ENCODE data around the gene B4GALNT2.
A peak's percentile ranks its signal among the peaks of the same experiment; 100 is the strongest.
"Not testable (repeated sequence)": the region's sequence is repeated elsewhere in the genome, so short reads cannot be mapped to it uniquely, and the experiment has no call there.

Gene B4GALNT2

DNA sequence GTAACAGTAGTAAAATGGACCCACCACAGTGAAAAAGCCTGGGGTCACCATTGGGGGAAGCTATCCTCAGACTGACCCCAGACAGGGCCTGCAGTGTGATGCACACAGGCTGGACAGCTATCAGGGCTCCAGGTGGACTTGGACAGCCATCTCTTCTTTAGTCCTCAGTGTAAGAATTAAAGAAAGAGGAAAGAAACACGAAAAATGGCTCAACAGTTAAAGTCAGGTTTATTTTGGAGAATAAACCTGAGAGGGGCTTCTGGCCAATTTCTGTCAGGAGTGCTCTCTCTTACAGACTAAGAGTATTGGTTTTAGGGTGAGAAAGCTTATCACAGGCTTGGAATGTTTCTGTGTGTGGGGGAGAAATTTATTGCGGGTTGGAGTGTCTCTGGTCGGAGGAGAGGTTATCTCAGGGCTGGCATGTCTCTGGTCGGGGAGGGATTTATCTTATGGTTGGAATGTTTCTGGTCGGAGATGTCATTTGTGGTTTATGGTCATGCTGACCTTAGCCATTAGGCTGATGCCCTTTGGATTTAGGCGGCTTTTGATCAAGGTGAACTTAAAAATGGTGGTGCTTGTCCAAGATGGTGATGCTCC lies 10.8 kb upstream of the B4GALNT2 start:
- no peak for DNase-seq (ENCODE audit: low read depth, low spot score)

DNA sequence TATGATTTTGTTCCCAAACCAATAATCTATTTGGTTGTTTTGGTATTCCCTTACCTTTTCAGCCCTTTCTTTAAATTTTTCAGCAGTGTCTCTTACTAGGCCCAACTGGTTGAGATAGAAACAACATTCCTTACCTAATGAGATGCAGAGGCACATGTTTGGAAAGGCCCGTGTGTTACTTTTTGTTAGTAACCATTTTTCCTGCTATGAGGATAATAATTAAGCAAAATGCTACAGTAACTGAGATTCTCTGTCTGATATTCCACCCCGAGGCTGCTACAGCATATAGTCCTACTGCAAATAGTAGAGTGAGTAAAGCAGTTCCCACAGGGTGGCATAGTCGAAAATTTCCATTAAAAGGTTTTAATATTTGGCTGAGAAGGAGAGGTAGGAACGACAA lies 10.0 kb upstream of the B4GALNT2 start:
- DNase-seq (ENCODE audit: low read depth, low spot score), result no peak

DNA sequence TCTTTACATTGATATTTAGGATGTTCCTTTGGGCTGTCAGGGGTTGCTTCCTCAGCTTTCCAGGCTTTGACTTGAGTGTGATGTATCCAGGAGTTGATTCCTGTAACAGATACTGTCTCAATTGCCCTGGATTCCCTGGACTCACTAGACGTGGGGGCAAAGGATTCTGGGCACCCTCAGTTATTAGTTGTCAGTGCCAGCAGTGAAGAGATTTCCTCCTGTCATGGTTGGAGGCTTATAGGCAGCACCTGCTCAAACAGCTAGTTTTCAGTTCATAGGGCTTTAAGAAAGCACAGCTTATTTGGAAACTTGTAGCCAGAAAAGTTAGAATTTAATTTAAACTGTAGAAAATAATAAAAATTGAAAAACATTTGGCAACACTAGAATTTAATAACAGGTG lies 9.5 kb upstream of the B4GALNT2 start:
- DNase-seq (ENCODE audit: low read depth, low spot score), result no peak

DNA sequence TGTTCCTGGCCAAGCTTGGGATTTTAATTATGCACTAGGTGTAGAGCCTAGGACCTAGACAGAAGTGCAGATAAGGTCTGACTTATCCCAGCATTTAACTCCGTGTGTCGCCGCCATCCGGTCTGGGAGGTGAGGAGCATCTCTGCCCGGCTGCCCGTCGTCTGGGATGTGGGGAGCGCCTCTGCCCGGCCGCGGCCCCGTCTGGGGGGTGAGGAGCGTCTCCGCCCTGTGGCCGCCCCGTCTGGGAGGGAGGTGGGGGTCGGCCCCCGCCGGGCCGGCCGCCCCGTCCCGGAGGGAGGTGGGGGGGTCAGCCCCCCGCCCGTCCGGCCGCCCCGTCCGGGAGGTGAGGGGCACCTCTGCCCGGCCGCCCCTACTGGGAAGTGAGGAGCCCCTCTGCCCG lies 7.1 kb upstream of the B4GALNT2 start:
- no peak for DNase-seq (ENCODE audit: low read depth, low spot score)

DNA sequence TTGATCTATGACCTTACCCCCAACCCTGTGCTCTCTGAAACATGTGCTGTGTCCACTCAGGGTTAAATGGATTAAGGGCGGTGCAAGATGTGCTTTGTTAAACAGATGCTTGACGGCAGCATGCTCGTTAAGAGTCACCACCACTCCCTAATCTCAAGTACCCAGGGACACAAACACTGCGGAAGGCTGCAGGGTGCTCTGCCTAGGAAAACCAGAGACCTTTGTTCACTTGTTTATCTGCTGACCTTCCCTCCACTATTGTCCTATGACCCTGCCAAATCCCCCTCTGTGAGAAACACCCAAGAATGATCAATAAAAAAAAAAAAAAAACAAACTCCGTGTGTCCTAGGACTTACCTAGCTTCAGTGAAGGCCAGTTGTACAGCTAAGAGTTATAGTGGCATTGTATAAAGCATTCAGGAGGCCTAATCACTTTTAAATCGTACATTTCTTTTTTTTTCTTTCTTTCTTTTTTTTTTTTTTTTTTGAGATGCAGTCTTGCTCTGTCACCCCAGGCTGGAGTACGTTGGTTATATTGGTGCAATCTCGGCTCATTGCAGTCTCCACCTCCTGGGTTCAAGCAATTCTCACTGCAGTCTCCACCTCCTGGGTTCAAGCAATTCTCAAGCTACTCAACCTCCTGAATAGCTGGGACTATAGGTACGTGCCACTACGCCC lies 6.2 kb upstream of the B4GALNT2 start:
- DNase-seq (ENCODE audit: low read depth, low spot score), result not testable (repeated sequence)

DNA sequence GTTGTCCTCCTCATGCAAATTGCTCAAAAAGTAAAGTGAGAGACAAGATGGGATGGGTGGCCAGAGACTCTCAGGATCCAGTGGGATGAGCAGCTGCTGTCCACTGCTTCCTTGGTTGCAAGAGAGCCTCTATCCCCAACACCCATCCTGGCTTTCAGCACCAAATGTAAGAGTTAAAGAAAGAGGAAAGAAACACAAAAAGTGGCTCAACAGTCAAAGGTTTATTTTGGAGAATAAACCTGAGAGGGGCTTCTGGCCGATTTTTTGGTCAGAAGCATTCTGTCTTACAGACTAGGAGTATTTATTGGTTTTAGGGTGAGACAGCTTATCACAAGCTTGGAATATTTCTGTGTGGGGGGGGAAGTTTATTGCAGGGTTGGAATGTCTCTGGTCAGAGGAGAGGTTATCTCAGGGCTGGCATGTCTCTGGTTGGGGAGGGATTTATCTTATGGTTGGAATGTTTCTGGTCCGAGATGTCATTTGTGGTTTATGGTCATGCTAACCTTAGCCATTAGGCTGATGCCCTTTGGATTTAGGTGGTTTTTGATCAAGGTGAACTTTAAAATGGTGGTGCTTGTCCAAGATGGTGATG lies 3.1 kb upstream of the B4GALNT2 start:
- DNase-seq (ENCODE audit: low read depth, low spot score), result not testable (repeated sequence)

DNA sequence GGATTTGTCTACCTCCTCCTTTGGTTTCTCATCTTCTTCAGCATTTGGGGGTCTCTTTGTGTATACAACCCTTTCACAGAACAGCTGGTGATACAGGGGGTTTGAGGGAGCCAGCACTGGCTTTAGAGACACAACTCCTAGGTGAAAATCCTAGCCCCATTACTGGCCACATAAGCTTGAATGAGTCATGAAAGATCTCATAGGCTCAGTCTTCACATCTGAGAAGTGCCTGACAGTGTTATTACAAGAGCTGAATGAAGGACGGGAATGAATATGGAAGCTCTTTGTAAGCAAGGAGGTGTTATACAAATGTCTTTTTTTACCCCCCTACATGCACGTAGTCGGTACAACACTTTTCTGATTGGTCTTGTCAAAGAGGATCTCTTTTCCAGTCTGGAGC lies 1.7 kb upstream of the B4GALNT2 start:
- DNase-seq (ENCODE audit: low read depth, low spot score), result no peak

DNA sequence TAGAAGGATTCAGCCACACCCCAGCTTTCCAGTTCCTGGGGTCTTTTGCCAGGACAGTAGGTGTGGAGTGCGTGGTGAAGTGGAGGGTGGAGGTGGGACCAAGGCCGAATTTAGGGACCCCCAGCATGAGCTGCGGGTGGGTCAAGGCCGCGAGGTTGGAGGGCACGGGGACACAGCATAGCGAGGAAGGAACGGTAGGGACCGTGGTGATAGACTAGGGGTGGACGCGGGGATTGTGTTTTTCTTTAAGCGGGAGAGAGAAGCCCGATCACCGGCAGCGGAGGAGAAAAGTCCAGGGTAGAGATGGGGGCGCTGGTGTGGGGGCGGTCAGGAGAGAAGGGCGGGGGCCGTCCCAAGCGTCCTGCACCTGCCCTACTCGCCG lies 261 bp upstream of the B4GALNT2 start:
- no peak for DNase-seq (ENCODE audit: low read depth, low spot score)

DNA sequence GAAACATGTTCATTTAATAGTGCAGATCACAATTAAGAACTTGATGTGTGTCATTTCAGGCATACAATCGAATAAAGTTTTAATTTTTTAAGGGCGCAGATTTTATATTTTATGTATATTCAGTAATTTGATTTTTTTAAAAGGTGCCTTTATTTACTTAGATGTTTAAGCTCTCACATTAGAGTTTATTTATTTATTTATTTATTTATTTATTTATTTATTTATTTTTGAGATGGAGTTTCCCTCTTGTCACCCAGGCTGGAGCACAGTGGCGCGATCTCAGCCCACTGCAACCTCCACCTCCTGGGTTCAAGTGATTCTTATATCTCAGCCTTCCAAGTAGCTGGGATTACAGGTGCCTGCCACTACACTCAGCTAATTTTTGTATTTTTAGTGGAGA lies 3.8 kb downstream of the B4GALNT2 start:
- DNase-seq (ENCODE audit: low read depth, low spot score), result no peak

DNA sequence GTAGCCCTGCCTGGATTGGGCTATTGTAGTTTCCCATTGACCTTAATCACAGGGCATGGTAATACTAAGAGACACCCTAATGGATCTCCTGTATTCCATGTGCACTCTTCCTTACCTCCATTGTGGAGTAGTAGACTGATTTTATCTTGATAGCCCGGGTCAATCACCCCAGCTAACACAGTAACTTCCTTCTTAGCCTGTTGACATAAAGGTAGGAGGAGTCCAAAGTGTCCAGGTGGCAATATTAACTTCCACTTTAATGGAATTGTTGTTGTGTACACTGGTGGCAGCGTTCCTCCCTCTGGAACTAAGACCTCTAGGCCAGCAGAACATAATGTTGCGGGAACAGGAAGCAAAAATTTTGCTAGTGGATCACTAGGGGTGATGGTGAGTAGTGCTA lies 13.1 kb downstream of the B4GALNT2 start:
- not testable (repeated sequence) for DNase-seq (ENCODE audit: low read depth, low spot score)

DNA sequence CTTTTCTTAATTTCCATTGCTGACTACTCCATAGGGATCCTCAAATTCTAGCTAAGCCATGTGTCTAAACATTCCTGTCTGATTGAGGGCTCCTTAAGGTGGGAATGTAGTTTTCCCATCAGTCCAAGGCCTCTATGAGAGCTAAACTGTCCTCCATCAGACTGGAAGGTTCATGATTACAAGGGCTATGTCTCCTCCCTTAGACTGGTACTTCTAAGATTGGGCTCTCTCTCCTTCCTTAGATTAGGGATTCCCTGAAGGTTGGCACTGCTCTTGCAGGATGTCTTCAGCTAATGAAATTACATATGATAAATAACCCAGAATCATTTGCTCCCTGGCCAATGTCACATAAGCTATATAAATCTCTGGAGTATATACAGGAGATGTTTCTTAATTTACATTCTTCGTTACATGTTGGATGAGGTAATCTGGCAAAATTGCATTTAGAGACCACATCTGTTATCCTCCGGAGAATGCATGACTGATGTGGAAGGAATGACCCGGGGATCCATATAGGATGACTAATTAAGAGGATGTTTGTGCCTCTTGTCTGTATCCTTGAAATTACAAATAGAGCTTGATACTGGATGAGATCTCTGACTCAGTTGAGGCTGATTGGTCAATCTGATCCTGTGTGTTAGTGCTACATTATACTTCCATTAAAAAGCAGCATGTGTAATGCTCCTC lies 14.2 kb downstream of the B4GALNT2 start:
- DNase-seq (ENCODE audit: low read depth, low spot score), result peak; percentile 17

DNA sequence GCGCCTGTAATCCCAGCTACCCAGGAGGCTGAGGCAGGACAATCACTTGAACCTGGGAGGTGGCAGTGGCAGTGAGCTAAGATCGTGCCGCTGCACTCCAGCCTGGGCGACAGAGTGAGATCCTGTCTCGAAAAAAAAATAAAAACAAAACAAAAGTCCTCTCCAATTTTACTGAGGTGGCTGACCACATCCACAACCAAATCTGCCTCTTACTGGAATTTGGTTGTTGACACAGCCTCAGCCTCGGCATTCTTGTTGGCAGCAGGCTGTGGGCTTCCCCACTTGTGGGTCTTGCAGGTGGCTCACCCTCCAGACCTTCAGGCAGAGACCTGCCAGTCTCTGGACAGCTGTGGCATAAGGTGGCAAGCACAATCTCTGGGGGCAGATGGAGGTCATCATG lies 15.6 kb downstream of the B4GALNT2 start:
- DNase-seq (ENCODE audit: low read depth, low spot score), result no peak

DNA sequence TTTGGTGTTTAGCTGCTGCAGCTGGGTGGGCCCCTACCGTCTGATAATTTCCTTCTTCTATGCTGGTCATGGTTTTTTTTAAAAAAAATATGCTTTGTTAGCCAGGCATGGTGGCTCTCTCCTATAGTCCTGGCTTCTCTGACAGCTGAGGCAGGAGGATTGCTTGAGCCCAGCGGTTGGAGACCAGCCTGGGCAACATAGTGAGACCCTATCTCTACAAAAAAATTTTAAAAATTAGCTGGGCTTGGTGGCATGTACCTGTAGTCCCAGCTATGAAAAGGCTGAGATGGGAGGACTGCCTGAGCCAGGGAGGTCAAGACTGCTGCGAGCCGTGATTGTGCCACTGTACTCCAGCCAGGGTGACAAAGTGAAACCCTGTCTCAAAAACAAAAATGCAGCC lies 19.4 kb downstream of the B4GALNT2 start:
- no peak for DNase-seq (ENCODE audit: low read depth, low spot score)

DNA sequence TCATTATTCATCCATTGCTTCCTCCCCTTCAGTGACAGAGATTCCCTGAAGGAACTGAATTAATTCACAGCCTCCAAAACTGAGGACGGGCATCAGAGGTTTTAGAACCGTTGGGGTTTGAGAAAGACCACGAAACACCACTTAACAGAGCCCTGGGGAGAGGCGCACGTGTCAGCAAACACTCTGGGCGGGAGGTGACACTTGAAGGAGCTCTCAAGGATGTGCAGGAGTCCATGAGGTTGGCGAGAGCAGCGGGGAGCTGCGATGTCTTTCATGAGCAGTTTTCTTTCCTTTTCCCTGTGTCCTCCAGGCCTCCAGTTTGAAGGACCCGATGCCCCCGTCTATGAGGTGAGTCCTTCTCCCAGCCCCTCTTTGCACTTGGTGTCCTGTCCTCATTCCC lies 23.7 kb downstream of the B4GALNT2 start:
- no peak for DNase-seq (ENCODE audit: low read depth, low spot score)

DNA sequence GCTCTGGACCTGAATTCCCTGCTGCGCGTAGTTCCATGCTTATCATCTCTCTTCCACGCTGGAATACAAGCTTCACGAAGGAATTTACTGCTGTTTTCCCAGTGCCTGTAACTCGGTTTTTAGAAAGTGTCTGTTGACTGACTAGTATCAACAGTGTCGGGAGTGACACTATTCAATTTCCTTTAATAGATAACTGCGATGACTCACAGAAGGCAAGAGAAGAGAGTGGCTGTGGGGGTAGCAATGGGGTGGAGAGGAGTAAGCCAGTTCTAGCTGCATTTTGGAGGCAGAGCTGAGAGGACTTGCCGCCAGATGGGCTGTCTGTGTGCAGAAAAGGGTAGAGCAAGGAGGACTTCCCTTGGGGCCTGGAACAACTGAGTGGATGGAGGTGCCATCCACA lies 25.2 kb downstream of the B4GALNT2 start:
- DNase-seq (ENCODE audit: low read depth, low spot score), result no peak

DNA sequence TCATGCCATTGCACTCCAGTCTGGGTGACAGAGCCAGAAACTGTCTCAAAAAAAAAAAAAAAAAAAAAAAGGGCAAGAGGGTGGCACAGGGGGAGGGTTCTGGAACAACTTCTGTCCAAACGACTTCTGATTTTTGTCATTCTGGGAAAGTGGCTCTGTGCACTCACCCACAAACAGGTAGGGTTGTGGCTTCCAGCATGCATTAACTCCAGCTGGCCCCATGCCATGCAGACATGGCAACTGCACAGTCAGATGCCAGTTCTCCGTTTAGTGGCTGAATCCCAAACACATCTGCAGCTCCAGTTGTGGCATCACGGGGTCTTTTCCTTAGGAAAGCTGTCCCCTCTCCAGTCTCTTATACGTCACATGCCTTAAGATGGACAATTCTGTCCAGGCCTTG lies 30.3 kb downstream of the B4GALNT2 start:
- no peak for DNase-seq (ENCODE audit: low read depth, low spot score)

DNA sequence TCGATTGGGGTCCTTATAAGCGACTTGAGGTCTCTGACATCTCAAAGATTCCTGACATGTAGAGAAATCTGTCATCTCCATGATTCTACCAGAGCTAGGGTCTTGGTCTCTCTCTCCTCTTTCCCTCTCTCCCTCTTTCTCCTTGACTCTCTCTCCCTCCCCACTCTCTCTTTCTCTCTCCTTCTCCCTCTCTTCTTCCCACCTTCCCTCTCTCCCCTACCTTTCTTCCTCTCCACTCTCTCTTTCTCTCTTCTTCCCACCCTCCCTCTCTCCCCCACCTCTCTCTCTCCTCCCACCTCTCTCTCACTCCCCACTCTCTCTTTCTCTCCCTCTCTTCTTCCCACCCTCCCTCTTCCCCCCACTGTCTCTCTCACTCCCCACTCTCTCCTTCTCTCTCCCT lies 32.6 kb downstream of the B4GALNT2 start:
- DNase-seq (ENCODE audit: low read depth, low spot score), result no peak

DNA sequence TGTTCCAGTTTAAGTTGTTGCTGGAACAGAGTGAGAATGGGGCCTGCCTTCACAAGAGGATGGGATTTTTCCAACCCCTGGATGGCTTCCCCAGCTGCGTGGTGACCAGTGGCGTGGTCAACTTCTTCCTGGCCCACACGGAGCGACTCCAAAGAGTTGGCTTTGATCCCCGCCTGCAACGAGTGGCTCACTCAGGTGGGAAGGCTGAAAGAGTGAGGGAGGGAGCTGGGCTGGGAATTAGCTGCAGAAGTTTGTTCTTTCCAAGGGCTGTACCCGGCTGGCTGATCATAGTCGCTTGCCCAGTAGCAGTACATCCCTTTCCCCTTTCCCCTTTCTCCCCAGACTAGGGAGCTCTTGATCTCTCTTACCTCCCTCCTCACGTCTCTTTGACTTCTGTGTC lies 36.1 kb downstream of the B4GALNT2 start:
- no peak for DNase-seq (ENCODE audit: low read depth, low spot score)

DNA sequence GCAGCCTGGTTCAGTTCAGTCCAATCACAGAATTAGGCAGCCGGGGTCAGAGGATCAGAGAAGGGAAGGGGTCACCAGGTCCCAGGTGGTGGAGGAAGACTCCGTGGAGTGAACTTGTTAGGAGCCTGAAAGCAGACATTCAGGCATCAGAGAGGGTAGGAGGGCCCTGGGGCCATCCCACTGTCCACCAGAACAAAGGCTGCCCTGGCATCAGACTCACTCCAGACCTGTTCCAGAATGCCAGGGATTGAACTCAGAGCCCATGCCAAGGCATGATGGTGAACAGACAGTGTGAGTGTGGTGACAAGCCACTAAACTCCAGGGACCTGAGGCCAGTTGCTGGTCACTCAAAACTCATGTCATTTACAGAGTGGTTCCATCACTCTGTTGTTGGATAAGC lies 37.6 kb downstream of the B4GALNT2 start:
- DNase-seq (ENCODE audit: low read depth, low spot score), result no peak

DNA sequence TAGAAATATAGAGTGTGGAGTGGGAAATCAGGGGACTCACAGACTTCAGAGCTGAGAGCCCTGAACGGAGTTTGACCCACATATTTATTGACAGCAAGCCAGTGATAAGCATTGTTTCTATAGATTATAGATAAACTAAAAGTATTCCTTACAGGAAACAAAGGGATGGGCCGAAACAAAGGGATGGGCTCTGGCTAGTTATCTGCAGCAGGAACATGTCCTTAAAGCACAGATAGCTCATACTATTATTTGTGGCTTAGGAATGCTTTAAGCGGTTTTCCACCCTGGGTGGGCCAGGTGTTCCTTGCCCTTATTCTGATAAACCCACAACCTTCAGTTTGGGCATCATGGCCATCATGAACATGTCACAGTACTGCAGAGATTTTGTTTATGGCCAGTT lies 38.1 kb downstream of the B4GALNT2 start:
- not testable (repeated sequence) for DNase-seq (ENCODE audit: low read depth, low spot score)

DNA sequence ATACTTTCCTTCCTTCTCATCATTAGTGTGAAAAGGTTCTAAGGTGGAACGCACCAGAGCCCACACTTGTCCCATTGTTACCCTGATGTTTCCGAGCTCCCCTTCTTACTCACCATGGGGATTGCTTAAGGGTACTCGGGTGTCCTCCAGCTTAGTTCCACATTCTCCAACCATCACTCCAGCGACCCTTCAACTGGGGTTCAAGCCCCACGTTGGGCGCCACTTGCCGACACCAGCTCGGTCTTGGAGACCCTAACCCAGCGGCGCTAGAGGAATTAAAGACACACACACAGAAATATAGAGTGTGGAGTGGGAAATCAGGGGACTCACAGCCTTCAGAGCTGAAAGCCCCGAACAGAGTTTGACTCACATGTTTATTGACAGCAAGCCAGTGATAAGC lies 43.4 kb downstream of the B4GALNT2 start:
- not testable (repeated sequence) for DNase-seq (ENCODE audit: low read depth, low spot score)

DNA sequence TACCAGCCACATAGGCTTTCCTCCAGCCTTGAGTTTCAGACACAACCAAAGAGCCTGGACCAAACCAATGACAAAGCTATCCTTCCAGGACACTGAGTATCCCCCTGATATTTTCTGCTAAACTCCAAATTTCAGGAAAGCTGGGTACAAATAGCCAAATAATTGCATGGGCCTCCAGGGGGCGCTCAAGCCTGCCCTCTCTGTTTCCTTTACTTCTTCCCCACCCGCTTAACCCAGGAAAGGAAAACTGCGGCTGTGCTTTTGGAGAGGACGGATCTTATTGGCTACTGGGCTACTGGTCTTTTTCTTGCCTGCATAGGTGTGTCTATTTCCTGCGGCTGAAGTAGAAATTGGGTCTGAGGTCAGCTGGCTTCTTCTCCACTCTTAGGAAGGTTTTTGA lies 47.7 kb downstream of the B4GALNT2 start:
- DNase-seq (ENCODE audit: low read depth, low spot score), result no peak
